GM13977 (cell line): Measurements from ENCODE around the gene ABI1.
A peak's percentile ranks its signal among the peaks of the same experiment; 100 is the strongest.

Experiments used
- DNase-seq: peaks from one replicate; pipeline ENCODE4 v3.0.0; 2012; ENCODE audit warnings: low spot score
- in situ Hi-C: fragments of 300-500 bp; cut with MboI; formaldehyde crosslinking; loops from one replicate; pipeline ENCODE4 v1.12.0; 2022; ENCODE audit warnings: low sequenced_read_pairs, low pct_unique_long_range_greater_than_20kb, mixed read lengths, inconsistent platforms; ENCODE audit not compliant: unreplicated experiment
- TF ChIP-seq, protein P1 (sequence below): IDR thresholded peaks from 2 replicates; pipeline ENCODE4 v1.5.1; 2012; ENCODE audit warnings: mild to moderate bottlenecking, control low read depth; ENCODE audit not compliant: insufficient read depth; ENCODE audit errors: extremely low read depth, missing control alignments

Gene ABI1

DNA sequence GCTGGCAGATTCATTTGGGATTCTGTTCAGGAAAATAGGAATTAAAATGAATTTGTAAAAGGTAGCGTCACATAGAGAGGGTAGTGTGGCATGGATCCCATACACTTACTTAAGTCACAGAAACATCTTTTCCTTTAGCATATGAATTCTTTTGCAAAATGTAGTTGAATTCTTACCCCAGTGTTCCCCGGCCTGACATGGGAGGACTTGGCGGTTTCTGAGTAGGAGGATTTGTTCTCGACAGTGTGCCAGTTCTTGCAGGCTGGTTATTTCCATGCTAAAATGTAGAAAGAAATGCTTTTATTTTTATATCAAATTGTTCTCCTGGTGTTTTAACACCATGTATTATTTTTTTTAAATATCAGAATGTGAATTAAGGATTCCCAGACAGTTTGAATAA lies 90.7 kb downstream of the ABI1 start:
- DNase-seq = no peak
- TF ChIP-seq, protein P1, sequence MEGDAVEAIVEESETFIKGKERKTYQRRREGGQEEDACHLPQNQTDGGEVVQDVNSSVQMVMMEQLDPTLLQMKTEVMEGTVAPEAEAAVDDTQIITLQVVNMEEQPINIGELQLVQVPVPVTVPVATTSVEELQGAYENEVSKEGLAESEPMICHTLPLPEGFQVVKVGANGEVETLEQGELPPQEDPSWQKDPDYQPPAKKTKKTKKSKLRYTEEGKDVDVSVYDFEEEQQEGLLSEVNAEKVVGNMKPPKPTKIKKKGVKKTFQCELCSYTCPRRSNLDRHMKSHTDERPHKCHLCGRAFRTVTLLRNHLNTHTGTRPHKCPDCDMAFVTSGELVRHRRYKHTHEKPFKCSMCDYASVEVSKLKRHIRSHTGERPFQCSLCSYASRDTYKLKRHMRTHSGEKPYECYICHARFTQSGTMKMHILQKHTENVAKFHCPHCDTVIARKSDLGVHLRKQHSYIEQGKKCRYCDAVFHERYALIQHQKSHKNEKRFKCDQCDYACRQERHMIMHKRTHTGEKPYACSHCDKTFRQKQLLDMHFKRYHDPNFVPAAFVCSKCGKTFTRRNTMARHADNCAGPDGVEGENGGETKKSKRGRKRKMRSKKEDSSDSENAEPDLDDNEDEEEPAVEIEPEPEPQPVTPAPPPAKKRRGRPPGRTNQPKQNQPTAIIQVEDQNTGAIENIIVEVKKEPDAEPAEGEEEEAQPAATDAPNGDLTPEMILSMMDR = no peak
- in situ Hi-C loops = no loop called here

DNA sequence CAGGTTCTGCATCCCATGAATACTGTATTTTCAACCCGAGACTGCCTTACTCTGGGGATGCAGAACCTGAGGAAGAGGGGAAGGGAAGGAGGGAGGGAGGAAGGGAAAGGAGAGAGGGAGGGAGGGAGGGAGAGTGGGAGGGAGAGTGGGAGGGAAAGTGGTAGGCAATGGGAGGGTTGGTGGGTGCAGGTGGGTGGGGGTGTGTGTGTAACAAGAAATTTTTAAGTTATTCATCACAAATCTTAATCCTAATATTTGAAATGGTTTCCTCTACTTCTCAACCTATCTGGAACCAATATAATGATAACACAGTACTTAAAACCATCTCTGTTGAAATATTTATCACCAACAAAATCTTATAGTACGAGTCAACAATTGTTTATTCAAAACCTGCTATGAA lies 95.2 kb downstream of the ABI1 start:
- DNase-seq = no peak
- TF ChIP-seq, protein P1 = no peak
- in situ Hi-C loops = no loop called here

DNA sequence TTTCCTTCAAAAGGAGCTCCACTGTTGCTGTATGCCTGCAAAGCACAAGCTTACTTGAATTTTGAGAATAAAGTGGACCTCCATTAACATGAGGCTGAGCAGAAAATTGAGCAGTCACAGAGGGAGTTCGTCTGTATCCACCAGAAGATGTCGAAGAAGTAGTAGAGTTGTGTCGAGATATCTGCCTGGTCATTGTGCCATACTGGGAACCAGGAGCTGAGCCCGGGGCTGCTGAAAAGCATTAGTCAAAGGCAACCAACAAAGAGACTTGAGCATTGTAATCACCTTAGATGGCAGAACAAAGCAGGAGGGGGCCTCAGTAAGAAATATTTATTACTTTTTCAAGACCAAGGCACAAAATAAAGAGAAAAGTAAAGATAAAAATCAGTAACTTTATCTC lies 101.8 kb downstream of the ABI1 start:
- in situ Hi-C loops = no loop called here
- no peak for DNase-seq
- TF ChIP-seq, protein P1 = no peak

DNA sequence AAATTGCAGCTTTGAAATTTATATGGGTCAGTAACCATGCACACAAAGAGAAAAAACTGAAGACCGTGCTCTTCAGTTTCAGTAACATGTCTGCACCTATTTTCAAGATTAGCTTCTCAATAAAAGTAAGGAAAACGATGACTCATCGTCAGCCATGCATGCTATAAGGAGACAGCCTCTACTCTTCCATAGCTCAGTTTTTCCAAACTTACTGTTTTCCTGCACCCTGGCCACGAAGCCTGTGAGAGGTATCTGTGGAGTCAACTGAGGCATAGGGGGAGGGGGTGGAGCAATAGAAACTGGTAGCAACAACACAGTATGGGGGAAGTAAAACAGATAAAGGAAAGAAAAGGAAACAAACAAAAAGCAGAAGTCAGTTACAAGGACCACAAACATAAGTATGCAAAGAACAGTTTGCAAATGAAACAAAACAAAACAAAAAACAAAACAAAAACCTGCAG lies 105.3 kb downstream of the ABI1 start:
- DNase-seq = peak; percentile 42
- TF ChIP-seq, protein P1 = no peak

DNA sequence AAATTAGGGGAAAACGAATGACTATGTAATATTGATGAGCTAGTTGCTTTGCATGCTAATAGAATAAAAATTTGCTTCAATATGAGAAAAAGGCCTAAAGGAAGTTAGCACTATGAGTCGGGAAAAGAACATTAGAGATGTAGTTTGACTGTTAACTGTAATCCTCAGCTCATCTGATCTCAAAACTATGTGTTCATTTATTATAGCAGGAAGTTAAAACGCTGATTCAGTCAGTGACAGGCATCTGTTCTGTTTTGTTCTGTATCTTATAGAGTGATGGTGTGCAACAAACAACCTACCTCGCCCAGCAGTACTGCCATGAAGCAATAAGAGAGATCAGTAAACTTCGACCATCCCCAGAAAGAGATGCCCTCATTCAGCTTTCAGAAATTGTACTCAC lies 114.7 kb downstream of the ABI1 start:
- DNase-seq = no peak
- TF ChIP-seq, protein P1 = no peak
- in situ Hi-C loops = no loop called here

More for the DNA sequence above, 105.3 kb downstream of the ABI1 start:
- in situ Hi-C loops = no loop called here

DNA sequence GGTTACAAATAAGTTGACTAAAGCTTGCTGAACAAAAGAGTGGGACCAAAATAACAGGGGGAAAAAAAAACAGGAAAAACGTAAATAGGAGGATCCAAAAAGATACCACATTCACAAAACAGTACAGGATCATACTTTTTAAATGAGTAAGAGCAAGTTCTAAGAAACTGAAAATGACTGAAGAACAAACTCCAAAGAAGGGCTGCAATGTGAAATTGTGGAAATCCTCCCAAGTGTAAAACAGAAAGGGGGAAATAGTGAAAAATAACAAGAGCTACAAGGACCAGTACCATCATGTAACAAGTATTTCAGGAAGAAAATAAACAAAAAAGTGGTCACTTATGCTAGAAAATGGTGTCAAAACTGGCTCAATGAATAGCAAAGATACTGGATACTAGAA lies 116.9 kb downstream of the ABI1 start:
- in situ Hi-C loops = no loop called here
- DNase-seq = no peak
- TF ChIP-seq, protein P1 = no peak

DNA sequence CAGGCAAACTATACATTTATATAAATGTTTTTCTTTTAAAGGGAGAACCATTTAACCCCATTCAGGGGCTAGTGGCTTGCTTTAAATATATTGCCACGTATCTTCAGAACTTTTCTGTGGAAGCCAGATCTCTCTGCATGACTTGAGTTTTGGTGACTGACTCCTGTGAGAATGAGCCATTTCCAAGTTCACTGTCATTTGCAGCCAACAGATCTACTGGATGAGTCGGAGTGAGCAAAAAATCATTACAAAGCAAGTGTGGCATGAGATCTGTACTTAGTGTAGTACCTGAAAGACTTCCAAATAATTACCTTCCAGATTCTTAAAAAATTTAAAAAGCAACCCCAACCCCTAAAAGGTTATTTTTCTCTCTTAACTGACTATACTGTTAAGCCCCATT lies 117.7 kb downstream of the ABI1 start:
- in situ Hi-C loops = no loop called here
- TF ChIP-seq, protein P1 = no peak
- DNase-seq = no peak
